GM21619 (cell line): ENCODE data around the gene OTUD6A.

Experiments used
- ATAC-seq: cut with Tn5 transposase; IDR thresholded peaks from one replicate; pipeline ENCODE4 v1.9.1; 2021; ENCODE audit not compliant: unreplicated experiment

OTUD6A gene, protein sequence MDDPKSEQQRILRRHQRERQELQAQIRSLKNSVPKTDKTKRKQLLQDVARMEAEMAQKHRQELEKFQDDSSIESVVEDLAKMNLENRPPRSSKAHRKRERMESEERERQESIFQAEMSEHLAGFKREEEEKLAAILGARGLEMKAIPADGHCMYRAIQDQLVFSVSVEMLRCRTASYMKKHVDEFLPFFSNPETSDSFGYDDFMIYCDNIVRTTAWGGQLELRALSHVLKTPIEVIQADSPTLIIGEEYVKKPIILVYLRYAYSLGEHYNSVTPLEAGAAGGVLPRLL

DNA sequence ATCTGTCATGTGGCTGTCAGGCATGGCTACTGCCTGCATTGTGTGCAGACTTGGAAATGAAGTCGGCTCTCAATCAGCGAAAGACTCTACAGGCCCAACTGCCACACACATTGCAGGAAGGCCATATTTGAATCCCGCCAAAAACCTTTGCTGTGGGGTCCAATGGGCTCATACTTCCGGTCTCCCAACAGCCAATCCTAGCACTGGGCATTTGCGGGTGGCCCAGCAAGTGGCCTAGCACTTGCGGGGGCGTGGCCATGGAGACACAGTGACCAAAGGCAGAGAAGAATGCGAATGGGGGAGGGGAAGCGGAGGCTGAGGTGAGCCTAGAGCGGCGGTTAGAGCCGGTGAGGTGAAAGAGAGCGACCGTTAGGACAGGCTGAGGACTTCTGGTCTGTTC lies at the start of gene OTUD6A:
Gene OTUD6A (plus strand): TSS at position 382 of the 400 bp plus-strand sequence. CDS start 68 bp downstream, outside the sequence.
- no peak for ATAC-seq

DNA sequence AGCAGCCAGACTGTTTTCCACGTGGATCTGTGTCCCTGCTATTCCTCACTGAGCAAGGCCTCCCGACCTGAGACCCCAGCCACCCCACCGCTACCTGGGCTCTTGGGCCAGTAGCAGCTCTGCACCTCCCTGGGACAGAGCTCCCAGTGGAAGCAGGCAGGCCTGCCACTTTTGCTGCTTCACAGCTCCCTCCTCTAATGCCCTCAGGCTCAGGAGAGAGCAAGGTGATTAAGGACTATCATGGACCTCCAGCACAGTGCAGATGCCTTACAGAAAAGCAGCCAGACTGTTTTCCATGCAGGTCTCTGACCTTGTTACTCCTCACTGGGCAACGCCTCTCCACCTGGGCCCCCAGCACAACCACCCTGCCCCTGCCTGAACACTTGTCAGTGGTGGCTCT lies 49.5 kb upstream of the OTUD6A start:
- ATAC-seq = no peak

- no peak for ATAC-seq
Measured at GRCh38 chrX:70013466-70014381, 48.5 kb upstream of the OTUD6A start.

GRCh38 chrX:70016513-70016912 lies 45.7 kb upstream of the OTUD6A start:
- ATAC-seq = no peak

DNA sequence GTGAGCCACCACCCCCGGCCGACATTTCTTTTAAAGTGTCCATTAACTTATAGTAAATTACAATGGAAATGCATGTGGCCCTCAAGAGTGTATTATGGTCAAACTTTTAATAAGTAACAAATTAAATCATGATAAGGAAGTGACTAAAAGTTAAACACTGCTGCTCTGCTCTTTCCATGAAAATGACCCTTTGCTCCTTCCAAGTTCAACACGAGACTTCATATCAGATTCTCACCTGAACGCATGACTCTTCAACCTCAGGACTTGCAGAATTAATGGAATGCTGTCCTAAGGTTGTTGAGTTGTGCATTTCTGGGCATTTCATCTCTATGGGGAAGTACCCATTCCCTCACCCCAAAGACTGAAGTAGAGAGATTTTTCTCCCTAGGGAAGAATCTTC lies 39.6 kb upstream of the OTUD6A start:
- ATAC-seq = no peak

DNA sequence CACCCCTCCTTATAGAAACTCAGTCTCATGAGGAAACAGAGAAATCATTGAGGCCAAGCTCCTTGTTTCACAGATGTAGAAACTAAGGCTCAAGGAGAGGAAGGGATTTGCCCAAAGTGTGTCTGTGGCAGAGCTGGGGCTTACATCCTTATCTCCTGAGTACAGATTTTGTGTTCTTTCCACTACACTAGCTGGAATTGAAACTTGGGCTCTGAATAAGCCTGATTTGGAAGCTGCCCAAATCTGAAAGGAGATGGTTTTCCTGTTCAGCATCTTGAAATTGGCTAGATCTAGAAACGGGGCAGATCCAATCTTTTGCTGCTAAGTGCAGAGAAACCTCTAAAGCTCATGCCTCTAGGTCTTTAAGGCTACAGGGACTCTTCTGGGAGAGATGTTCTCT lies 36.8 kb upstream of the OTUD6A start:
- no peak for ATAC-seq

- no peak for ATAC-seq
Measured at GRCh38 chrX:70026112-70026850, 36.0 kb upstream of the OTUD6A start.

DNA sequence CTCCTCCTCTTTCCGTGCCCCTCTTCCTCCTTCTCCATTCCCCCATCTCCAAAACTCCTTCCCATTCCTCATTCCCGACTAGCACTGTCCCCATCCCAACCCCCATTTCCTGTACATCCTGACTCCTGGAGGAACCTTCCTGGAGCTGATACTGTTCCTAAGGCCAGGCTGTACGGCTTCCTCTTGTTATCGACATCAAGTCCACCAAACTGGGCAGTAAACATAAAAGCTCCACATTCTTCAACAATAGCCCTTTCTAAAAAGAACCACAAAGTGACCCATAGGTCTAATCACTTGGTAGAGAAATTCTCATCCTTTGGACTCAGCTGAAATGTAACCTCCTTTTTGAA lies 35.4 kb upstream of the OTUD6A start:
- no peak for ATAC-seq

DNA sequence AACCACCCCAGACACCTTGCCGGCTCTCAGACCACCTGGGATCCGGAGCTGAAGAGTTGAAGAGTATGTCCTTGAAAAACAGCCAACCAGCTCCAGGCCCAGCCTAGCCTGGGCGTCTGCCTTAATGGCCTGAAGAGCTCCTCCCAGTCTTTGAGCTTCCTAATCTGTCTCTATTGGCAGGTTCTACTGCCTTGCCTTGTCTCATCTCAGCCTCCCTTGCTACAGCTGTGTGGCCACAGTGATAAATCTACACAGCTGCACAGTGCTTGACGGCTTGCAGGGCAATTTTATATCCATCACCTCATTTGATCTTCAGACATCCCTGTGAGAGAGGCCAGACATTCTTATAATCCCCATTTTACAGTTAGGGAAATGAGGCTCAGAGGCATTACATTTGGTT lies 32.4 kb upstream of the OTUD6A start:
- ATAC-seq = no peak

DNA sequence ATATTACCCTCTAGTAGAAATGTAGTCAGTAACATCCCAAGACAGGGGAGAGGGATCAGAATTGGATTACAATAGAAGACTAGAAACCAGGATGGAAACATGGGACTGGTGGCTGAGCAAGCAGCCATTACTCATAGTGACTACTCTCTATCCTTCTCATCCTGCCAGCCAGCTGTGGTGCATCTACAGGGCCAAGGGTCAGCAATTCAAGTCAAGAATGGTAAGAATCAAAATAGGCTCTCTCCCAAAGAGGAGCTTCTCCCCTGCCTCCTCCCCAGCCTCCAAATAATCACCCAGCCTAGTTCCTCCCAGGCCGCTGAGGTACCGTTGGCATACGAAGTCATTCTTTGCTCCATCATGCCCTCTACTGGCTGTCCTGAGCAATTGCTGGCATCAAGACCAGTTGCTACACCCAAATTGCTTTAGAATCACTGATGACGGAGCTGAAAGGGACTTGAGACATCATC lies 31.9 kb upstream of the OTUD6A start:
- no peak for ATAC-seq

- no peak for ATAC-seq
Measured at GRCh38 chrX:70032792-70033191, 29.5 kb upstream of the OTUD6A start.

GRCh38 chrX:70033348-70034051 lies 28.8 kb upstream of the OTUD6A start:
- ATAC-seq = peak; percentile 56

GRCh38 chrX:70034646-70035045 lies 27.6 kb upstream of the OTUD6A start:
- no peak for ATAC-seq

DNA sequence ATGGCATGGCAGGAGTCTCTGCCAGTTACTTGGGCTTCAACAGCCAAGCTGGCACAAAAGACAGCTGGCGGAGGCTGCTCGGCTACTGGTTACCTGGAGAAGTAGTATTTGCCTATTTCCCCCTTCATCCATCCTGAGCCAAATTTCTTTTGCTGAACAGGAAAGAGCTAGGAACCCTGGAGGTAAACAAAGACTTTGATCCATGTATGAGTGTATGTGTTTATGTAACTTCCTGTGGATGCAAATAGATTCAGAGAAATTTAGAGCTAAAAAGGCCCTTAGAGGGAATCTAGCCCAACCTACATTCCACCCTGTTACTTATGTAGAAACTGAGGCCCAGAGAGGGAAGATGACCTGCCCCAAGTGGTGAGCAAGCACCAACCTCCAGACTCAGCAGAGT lies 23.7 kb upstream of the OTUD6A start:
- no peak for ATAC-seq

- ATAC-seq = no peak
Measured at GRCh38 chrX:70038951-70039350, 23.3 kb upstream of the OTUD6A start.

- no peak for ATAC-seq
Measured at GRCh38 chrX:70039758-70040157, 22.5 kb upstream of the OTUD6A start.

DNA sequence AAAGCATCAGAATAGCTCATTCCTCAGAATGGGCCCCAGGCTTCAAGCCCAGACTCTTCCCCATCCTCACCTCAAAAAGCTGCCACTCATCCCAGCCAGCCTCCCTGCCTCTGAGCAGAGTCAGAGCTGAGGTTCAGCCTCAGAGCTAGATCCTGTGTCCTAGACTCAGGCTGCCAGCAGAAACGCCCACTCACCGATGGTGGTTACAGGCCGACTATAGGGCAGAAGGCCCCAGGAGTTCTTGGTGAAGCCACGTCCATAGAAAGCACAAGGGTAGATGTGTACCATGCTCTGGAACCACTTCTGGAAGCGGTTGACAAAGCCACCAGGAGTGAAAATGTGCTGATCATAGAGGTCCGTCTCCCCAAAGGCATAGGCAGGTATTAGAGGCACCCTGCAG lies 20.3 kb upstream of the OTUD6A start:
- ATAC-seq = no peak

- no peak for ATAC-seq
Measured at GRCh38 chrX:70042399-70043371, 19.6 kb upstream of the OTUD6A start.

DNA sequence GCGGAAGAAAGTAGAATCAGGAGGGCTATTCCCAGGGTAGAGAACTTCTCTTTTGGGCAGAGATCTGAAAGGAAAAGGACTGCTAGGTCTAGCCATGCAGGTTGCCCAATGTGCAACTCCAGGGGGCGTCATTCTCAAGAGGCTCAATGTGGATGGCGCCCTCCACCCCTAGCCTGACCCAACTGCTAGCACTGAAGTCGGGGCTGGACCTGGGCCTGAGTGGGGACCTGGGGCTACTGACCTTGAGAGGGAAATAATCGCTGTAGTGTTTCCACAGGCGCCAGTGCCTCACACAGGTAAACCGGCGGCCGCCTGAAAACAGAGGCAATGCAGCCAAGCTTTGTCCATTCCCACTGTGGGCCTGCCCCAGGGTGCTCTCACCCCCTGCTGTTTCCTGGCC lies 18.6 kb upstream of the OTUD6A start:
- ATAC-seq = no peak
